Neural cell (in vitro differentiated cells): ENCODE results near the gene ADRA1B. TPM values are rescaled to one million over a fixed set of nuclear protein-coding genes. Genes with fewer than 3 reads are reported as not detected.

Experiments
- H2AFZ ChIP-seq: fragments of 200-600, 300-800 bp; sonication (generic), shearing (Covaris generic); 2 replicates; pipeline ENCODE4 v1.6.0; 2014; ENCODE audit warnings: low read depth, mild to moderate bottlenecking, antibody characterized with exemption, low read length, moderate library complexity
- H3F3A ChIP-seq: fragments of 200-600 bp; shearing (Covaris generic); 2 replicates; pipeline ENCODE4 v1.6.1; 2016; ENCODE audit warnings: mild to moderate bottlenecking, moderate library complexity, mixed read lengths, antibody characterized with exemption, low read length; ENCODE audit not compliant: insufficient read depth, poor library complexity, severe bottlenecking
- H3K27ac ChIP-seq: fragments of 200-600, 300-800 bp; sonication (generic), shearing (Covaris generic); 2 replicates; pipeline ENCODE4 v1.5.1; 2014; ENCODE audit warnings: mild to moderate bottlenecking, low read length, moderate library complexity
- H3K27me3 ChIP-seq: fragments of 300-800, 200-600 bp; sonication (generic), shearing (Covaris generic); 2 replicates; pipeline ENCODE4 v1.6.0; 2014; ENCODE audit warnings: mild to moderate bottlenecking, low read depth, low read length, moderate library complexity; ENCODE audit not compliant: insufficient read depth
- H3K36me3 ChIP-seq: fragments of 300-800, 200-600 bp; sonication (generic), shearing (Covaris generic); 2 replicates; pipeline ENCODE4 v1.5.1; 2014; ENCODE audit warnings: mild to moderate bottlenecking, antibody characterized with exemption, low read length, moderate library complexity; ENCODE audit not compliant: insufficient read depth
- H3K4me2 ChIP-seq: fragments of 300-800, 200-600 bp; sonication (generic), shearing (Covaris generic); 2 replicates; pipeline ENCODE4 v1.6.0; 2014; ENCODE audit warnings: mild to moderate bottlenecking, low read length
- H3K4me3 ChIP-seq: fragments of 300-800, 200-600 bp; sonication (generic), shearing (Covaris generic); 2 replicates; pipeline ENCODE4 v1.5.1; 2014; ENCODE audit warnings: mild to moderate bottlenecking, low read length, moderate library complexity
- H3K79me2 ChIP-seq: fragments of 200-600 bp; shearing (Covaris generic); replicated peaks from 2 replicates; pipeline ENCODE4 v1.6.0; 2014; ENCODE audit warnings: mild to moderate bottlenecking, low read length, moderate library complexity; ENCODE audit not compliant: insufficient read depth
- H3K9ac ChIP-seq: fragments of 300-800, 200-600 bp; sonication (generic), shearing (Covaris generic); 2 replicates; pipeline ENCODE4 v1.6.1; 2016; ENCODE audit warnings: mild to moderate bottlenecking, low read length, mixed read lengths
- H3K9me2 ChIP-seq: fragments of 200-600 bp; shearing (Covaris generic); 2 replicates; pipeline ENCODE4 v1.6.1; 2016; ENCODE audit warnings: mild to moderate bottlenecking, low read length, mixed read lengths; ENCODE audit not compliant: insufficient read depth
- H3K9me3 ChIP-seq: fragments of 200-600, 300-800 bp; sonication (generic), shearing (Covaris generic); 2 replicates; pipeline ENCODE4 v1.6.1; 2016; ENCODE audit warnings: mild to moderate bottlenecking, mixed run types, low read length, moderate library complexity, mixed read lengths
- H4K20me1 ChIP-seq: fragments of 200-600 bp; shearing (Covaris generic); 2 replicates; pipeline ENCODE4 v1.6.1; 2016; ENCODE audit warnings: mild to moderate bottlenecking, mixed run types; ENCODE audit not compliant: insufficient read depth
- EP300 ChIP-seq: fragments of 450-650 bp; conservative IDR thresholded peaks from 2 replicates; pipeline ENCODE4 v1.6.1; 2014; ENCODE audit warnings: antibody characterized with exemption, mild to moderate bottlenecking, moderate library complexity; ENCODE audit not compliant: poor library complexity, severe bottlenecking
- EZH2 ChIP-seq: fragments of 200-600, 300-800 bp; shearing (Covaris generic), sonication (generic); IDR thresholded peaks from 2 replicates; pipeline ENCODE4 v1.6.1; 2014; ENCODE audit warnings: antibody characterized with exemption, low read length, borderline replicate concordance, mild to moderate bottlenecking; ENCODE audit not compliant: insufficient read depth, poor library complexity, severe bottlenecking
- MXI1 ChIP-seq: fragments of 450-650 bp; conservative IDR thresholded peaks from 2 replicates; pipeline ENCODE4 v1.6.1; 2014; ENCODE audit warnings: antibody characterized with exemption, mild to moderate bottlenecking; ENCODE audit not compliant: poor library complexity, severe bottlenecking
- POLR2AphosphoS5 ChIP-seq: IDR thresholded peaks from 2 replicates; pipeline ENCODE4 v1.6.1; 2012
- RAD21 ChIP-seq: fragments of 450-650 bp; conservative IDR thresholded peaks from 2 replicates; pipeline ENCODE4 v1.6.1; 2014; ENCODE audit warnings: antibody characterized with exemption, mild to moderate bottlenecking, moderate library complexity
- SMC3 ChIP-seq: fragments of 450-650 bp; conservative IDR thresholded peaks from 2 replicates; pipeline ENCODE4 v1.6.1; 2014; ENCODE audit warnings: antibody characterized with exemption, mild to moderate bottlenecking, moderate library complexity; ENCODE audit not compliant: poor library complexity
- TAF1 ChIP-seq: IDR thresholded peaks from 2 replicates; pipeline ENCODE4 v1.6.1; 2012; ENCODE audit warnings: low read depth
- polyA plus RNA-seq: library from polyadenylated mRNA; depleted of rRNA; stranded (reverse); fragments of >200 nt; gene quantifications from 2 replicates; pipeline ENCODE4 v1.2.3, GENCODE V29; 2014
- TF ChIP-seq, protein P1 (sequence below): IDR thresholded peaks from 2 replicates; pipeline ENCODE4 v1.6.1; 2012; ENCODE audit warnings: borderline replicate concordance
- TF ChIP-seq, protein P2 (sequence below): fragments of 450-650 bp; IDR thresholded peaks from 2 replicates; pipeline ENCODE4 v1.5.1; 2014; ENCODE audit warnings: antibody characterized with exemption, mild to moderate bottlenecking, moderate library complexity; ENCODE audit not compliant: poor library complexity, severe bottlenecking

ADRA1B gene
- polyA plus RNA-seq, 1 donor from 2014 or later, result 1.1 TPM

DNA sequence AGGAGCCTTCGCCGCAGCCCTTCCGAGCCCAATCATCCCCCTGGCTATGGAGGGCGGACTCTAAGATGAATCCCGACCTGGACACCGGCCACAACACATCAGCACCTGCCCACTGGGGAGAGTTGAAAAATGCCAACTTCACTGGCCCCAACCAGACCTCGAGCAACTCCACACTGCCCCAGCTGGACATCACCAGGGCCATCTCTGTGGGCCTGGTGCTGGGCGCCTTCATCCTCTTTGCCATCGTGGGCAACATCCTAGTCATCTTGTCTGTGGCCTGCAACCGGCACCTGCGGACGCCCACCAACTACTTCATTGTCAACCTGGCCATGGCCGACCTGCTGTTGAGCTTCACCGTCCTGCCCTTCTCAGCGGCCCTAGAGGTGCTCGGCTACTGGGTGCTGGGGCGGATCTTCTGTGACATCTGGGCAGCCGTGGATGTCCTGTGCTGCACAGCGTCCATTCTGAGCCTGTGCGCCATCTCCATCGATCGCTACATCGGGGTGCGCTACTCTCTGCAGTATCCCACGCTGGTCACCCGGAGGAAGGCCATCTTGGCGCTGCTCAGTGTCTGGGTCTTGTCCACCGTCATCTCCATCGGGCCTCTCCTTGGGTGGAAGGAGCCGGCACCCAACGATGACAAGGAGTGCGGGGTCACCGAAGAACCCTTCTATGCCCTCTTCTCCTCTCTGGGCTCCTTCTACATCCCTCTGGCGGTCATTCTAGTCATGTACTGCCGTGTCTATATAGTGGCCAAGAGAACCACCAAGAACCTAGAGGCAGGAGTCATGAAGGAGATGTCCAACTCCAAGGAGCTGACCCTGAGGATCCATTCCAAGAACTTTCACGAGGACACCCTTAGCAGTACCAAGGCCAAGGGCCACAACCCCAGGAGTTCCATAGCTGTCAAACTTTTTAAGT lies 819 bp downstream of the ADRA1B start:
- Histone ChIP-seq H3K4me2 (no peak overlapping the region), H4K20me1 (no peaks in the 10 kb centered on the region), H3K36me3 (no peaks in the 10 kb centered on the region), H3K4me3 (peak overlapping the region; percentile 61), H3K9ac (peak overlapping the region; percentile 38), H3K27ac (no peak overlapping the region), H3K9me3 (no peaks in the 10 kb centered on the region), H3F3A (no peaks in the 10 kb centered on the region), H3K9me2 (no peaks in the 10 kb centered on the region), H2AFZ (no peak overlapping the region), H3K79me2 (no peaks in the 10 kb centered on the region), H3K27me3 (peaks cover 17% of the 10 kb centered on the region)
- TF ChIP-seq, protein P1, sequence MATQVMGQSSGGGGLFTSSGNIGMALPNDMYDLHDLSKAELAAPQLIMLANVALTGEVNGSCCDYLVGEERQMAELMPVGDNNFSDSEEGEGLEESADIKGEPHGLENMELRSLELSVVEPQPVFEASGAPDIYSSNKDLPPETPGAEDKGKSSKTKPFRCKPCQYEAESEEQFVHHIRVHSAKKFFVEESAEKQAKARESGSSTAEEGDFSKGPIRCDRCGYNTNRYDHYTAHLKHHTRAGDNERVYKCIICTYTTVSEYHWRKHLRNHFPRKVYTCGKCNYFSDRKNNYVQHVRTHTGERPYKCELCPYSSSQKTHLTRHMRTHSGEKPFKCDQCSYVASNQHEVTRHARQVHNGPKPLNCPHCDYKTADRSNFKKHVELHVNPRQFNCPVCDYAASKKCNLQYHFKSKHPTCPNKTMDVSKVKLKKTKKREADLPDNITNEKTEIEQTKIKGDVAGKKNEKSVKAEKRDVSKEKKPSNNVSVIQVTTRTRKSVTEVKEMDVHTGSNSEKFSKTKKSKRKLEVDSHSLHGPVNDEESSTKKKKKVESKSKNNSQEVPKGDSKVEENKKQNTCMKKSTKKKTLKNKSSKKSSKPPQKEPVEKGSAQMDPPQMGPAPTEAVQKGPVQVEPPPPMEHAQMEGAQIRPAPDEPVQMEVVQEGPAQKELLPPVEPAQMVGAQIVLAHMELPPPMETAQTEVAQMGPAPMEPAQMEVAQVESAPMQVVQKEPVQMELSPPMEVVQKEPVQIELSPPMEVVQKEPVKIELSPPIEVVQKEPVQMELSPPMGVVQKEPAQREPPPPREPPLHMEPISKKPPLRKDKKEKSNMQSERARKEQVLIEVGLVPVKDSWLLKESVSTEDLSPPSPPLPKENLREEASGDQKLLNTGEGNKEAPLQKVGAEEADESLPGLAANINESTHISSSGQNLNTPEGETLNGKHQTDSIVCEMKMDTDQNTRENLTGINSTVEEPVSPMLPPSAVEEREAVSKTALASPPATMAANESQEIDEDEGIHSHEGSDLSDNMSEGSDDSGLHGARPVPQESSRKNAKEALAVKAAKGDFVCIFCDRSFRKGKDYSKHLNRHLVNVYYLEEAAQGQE, result no peak
- TF ChIP-seq TAF1 (no peak), EP300 (no peak), SMC3 (no peak), RAD21 (no peak), MXI1 (no peak), POLR2AphosphoS5 (no peak), EZH2 (no peak)
- TF ChIP-seq, protein P2, sequence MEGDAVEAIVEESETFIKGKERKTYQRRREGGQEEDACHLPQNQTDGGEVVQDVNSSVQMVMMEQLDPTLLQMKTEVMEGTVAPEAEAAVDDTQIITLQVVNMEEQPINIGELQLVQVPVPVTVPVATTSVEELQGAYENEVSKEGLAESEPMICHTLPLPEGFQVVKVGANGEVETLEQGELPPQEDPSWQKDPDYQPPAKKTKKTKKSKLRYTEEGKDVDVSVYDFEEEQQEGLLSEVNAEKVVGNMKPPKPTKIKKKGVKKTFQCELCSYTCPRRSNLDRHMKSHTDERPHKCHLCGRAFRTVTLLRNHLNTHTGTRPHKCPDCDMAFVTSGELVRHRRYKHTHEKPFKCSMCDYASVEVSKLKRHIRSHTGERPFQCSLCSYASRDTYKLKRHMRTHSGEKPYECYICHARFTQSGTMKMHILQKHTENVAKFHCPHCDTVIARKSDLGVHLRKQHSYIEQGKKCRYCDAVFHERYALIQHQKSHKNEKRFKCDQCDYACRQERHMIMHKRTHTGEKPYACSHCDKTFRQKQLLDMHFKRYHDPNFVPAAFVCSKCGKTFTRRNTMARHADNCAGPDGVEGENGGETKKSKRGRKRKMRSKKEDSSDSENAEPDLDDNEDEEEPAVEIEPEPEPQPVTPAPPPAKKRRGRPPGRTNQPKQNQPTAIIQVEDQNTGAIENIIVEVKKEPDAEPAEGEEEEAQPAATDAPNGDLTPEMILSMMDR, result no peak

- Histone ChIP-seq H3K4me3 (peak overlapping the region; percentile 33), H3K9me2 (no peaks in the 10 kb centered on the region), H2AFZ (no peak overlapping the region), H3K27ac (no peak overlapping the region), H3F3A (no peaks in the 10 kb centered on the region), H3K27me3 (peaks cover 17% of the 10 kb centered on the region), H4K20me1 (no peaks in the 10 kb centered on the region), H3K79me2 (no peaks in the 10 kb centered on the region), H3K9ac (no peak overlapping the region), H3K9me3 (no peaks in the 10 kb centered on the region), H3K36me3 (no peaks in the 10 kb centered on the region), H3K4me2 (no peak overlapping the region)
- TF ChIP-seq MXI1 (no peak), TAF1 (no peak), SMC3 (no peak), POLR2AphosphoS5 (no peak), RAD21 (no peak), EP300 (no peak), EZH2 (no peak)
- TF ChIP-seq, protein P2, result no peak
- TF ChIP-seq, protein P1, result no peak
Measured at GRCh38 chr5:159917994-159918393, 1.7 kb downstream of the ADRA1B start.
